ENCODE results near the gene LRMDA. TPM values are rescaled to one million over a fixed set of nuclear protein-coding genes. Genes with fewer than 3 reads are reported as not detected.

The LRMDA gene
- total RNA-seq, 3 donors from 2014 or later: 8.3 to 17.1 (median 11.1) TPM

- no peaks in the 10 kb centered on the region for H3K27me3 ChIP-seq
- DNase-seq (ENCODE audit: low spot score in 2 of 2): no peak
- H3K36me3 ChIP-seq: no peaks in the 10 kb centered on the region
- no peak overlapping the region for H3K4me3 ChIP-seq
- intact Hi-C loops (cut with DNase I; ENCODE audit: low total_unique reads): no loop called here
- no peaks in the 10 kb centered on the region for H3K9me3 ChIP-seq
- no peak overlapping the region for H3K27ac ChIP-seq
- H3K4me1 ChIP-seq: no peaks in the 10 kb centered on the region
- no peak for TF ChIP-seq POLR2AphosphoS5 (IDR thresholded peaks at IDR 0.05)
- TF ChIP-seq CTCF (IDR thresholded peaks at IDR 0.05): no peak
These were observed 590.9 kb downstream of the LRMDA start for GRCh38 chr10:76022366-76022765.

GRCh38 chr10:76023007-76023406, 591.6 kb downstream of the LRMDA start:
- Histone ChIP-seq H3K4me1 (no peaks in the 10 kb centered on the region), H3K9me3 (no peaks in the 10 kb centered on the region), H3K27ac (no peak overlapping the region), H3K36me3 (no peaks in the 10 kb centered on the region), H3K27me3 (no peaks in the 10 kb centered on the region), H3K4me3 (no peak overlapping the region)
- intact Hi-C loops (cut with DNase I; ENCODE audit: low total_unique reads): no loop called here
- DNase-seq (ENCODE audit: low spot score in 2 of 2): no peak
- TF ChIP-seq CTCF (IDR thresholded peaks at IDR 0.05) (no peak), POLR2AphosphoS5 (IDR thresholded peaks at IDR 0.05) (no peak), POLR2A (IDR thresholded peaks at IDR 0.05) (no peak)

- no peaks in the 10 kb centered on the region for H3K36me3 ChIP-seq
- DNase-seq (ENCODE audit: low spot score in 2 of 2): no peak
- H3K4me3 ChIP-seq: no peak overlapping the region
- intact Hi-C loops (cut with DNase I; ENCODE audit: low total_unique reads): no loop called here
- TF ChIP-seq POLR2A (IDR thresholded peaks at IDR 0.05): no peak
- no peak for TF ChIP-seq POLR2AphosphoS5 (IDR thresholded peaks at IDR 0.05)
- TF ChIP-seq CTCF (IDR thresholded peaks at IDR 0.05): no peak
- H3K27ac ChIP-seq: no peak overlapping the region
- H3K9me3 ChIP-seq: no peaks in the 10 kb centered on the region
- H3K4me1 ChIP-seq: no peaks in the 10 kb centered on the region
- H3K27me3 ChIP-seq: no peaks in the 10 kb centered on the region
These were observed 593.2 kb downstream of the LRMDA start for GRCh38 chr10:76024460-76025123.

- Histone ChIP-seq H3K27me3 (no peaks in the 10 kb centered on the region), H3K9me3 (no peaks in the 10 kb centered on the region), H3K36me3 (no peaks in the 10 kb centered on the region), H3K4me1 (no peaks in the 10 kb centered on the region), H3K27ac (no peak overlapping the region), H3K4me3 (no peak overlapping the region)
- intact Hi-C loops (cut with DNase I; ENCODE audit: low total_unique reads): no loop called here
- TF ChIP-seq POLR2AphosphoS5 (IDR thresholded peaks at IDR 0.05) (no peak), POLR2A (IDR thresholded peaks at IDR 0.05) (no peak), CTCF (IDR thresholded peaks at IDR 0.05) (no peak)
- DNase-seq (ENCODE audit: low spot score in 2 of 2): no peak
These were observed 593.7 kb downstream of the LRMDA start for GRCh38 chr10:76025124-76025477.

- Histone ChIP-seq H3K27me3 (no peaks in the 10 kb centered on the region), H3K27ac (no peak overlapping the region), H3K36me3 (no peaks in the 10 kb centered on the region), H3K4me1 (no peaks in the 10 kb centered on the region), H3K4me3 (no peak overlapping the region), H3K9me3 (no peaks in the 10 kb centered on the region)
- no peak for DNase-seq (ENCODE audit: low spot score in 2 of 2)
- intact Hi-C loops (cut with DNase I; ENCODE audit: low total_unique reads): no loop called here
- TF ChIP-seq POLR2AphosphoS5 (IDR thresholded peaks at IDR 0.05): no peak
- TF ChIP-seq POLR2A (IDR thresholded peaks at IDR 0.05): no peak
These were observed 594.9 kb downstream of the LRMDA start for GRCh38 chr10:76026176-76026771.
